Right lobe of liver (tissue), 6 donors: ENCODE results near the gene SLC37A1. TPM values are rescaled to one million over a fixed set of nuclear protein-coding genes. Genes with fewer than 3 reads are reported as not detected.

Experiments used
- ATAC-seq, 4 donors: fragments of 200-7000 bp; cut with Tn5 transposase; one replicate each; pipeline ENCODE4 v1.9.1; 2020; ENCODE audit warnings: mild to moderate bottlenecking in 4 of 4, moderate library complexity in 4 of 4
- DNase-seq, 3 donors: peaks; one replicate each; pipeline ENCODE4 v3.0.0-alpha.2; 2020
- H3K27ac ChIP-seq, 3 donors: fragments of 200-600 bp; one replicate each; pipeline ENCODE4 v1.8.0; 2022
- H3K27me3 ChIP-seq, 2 donors: fragments of 200-600 bp; one replicate each; pipeline ENCODE4 v1.8.0; 2022
- H3K36me3 ChIP-seq, 4 donors: fragments of 200-600 bp; sonication (generic) in 1 of 4; one replicate each; pipeline versions ENCODE4 v1.5.1 to v1.8.0; 2017 to 2022; ENCODE audit warnings: control low read depth in 1 of 4
- H3K4me1 ChIP-seq, 4 donors: fragments of 200-600 bp; sonication (generic) in 1 of 4; one replicate each; pipeline versions ENCODE4 v1.5.1 to v1.8.0; 2017 to 2022; ENCODE audit warnings: control low read depth in 1 of 4
- H3K4me3 ChIP-seq, 3 donors: fragments of 200-600 bp; one replicate each; pipeline ENCODE4 v1.8.0; 2022
- H3K9me3 ChIP-seq, 4 donors: fragments of 200-600 bp; sonication (generic) in 1 of 4; one replicate each; pipeline versions ENCODE4 v1.5.1 to v1.8.0; 2017 to 2022; ENCODE audit warnings: control low read depth in 1 of 4
- CTCF ChIP-seq, 4 donors: fragments of 200-600 bp in 3 of 4; fragments of 450-650 bp in 1 of 4; IDR thresholded peaks; one replicate each; pipeline versions ENCODE4 v1.5.1 to v1.8.0; 2016 to 2022; ENCODE audit warnings: antibody characterized with exemption in 4 of 4, mild to moderate bottlenecking in 2 of 4
- POLR2A ChIP-seq: fragments of 450-650 bp; IDR thresholded peaks from one replicate; pipeline ENCODE4 v1.6.1; 2017; ENCODE audit warnings: antibody characterized with exemption, mild to moderate bottlenecking
- WGBS: methylation state at CpG from one replicate; pipeline ENCODE4 v1.1.6; 2018; ENCODE audit warnings: low coverage, low lambda C conversion rate; ENCODE audit not compliant: insufficient coverage; ENCODE audit errors: missing lambda C conversion rate; 5-methylcytosine and 5-hydroxymethylcytosine counted together
- intact Hi-C, 2 donors: fragments of 100-400 bp; cut with DNase I; formaldehyde crosslinking; loops; one replicate each; pipeline versions ENCODE4 v1.11.2 to v1.14.1; 2022
- total RNA-seq, 6 experiments: library from RNA; depleted of rRNA in 2 of 6; stranded (reverse); fragments of >200 nt in 2 of 6; fragmentation: NEBNext Ultra II Directional in 3 of 6; extraction: Animal tissue kit (Norgen Biotek cat#: 25700) in 3 of 6; gene quantifications; one replicate each; pipeline versions ENCODE4 v1.1.0 to v1.2.4, GENCODE V29; 2016 to 2023
- donor health status: DM: no; HTN: yes; CAD: no.
- donor health status: DM: no; HTN: no; CAD: no.
- donor health status: DM: no; HTN: no; CAD: no.
- donor health status: DM: no; HTN: yes; CAD: no.
- donor health status: DM: no; HTN: yes; CAD: no.

The SLC37A1 gene
- total RNA-seq, 6 experiments from 2014 or later, result 2.5 to 10.8 (median 6.2) TPM

- no peak overlapping the region for H3K4me3 ChIP-seq
- DNase-seq (no peak), ATAC-seq (no peak)
- no peaks in the 10 kb centered on the region for H3K36me3 ChIP-seq
- H3K27me3 ChIP-seq, result no peaks in the 10 kb centered on the region
- H3K27ac ChIP-seq, result peak overlapping the region in 1 of 3 donors; percentile 66
- 69% methylated on average over 10 of the region's 17 CpGs for WGBS
- TF ChIP-seq CTCF (IDR thresholded peaks at IDR 0.05) (no peak), POLR2A (no peak)
- intact Hi-C loops, result loop anchor here (5.0 kb wide), 1 partner anchor 223 kb away; no protein-coding TSS in a partner anchor
- no peaks in the 10 kb centered on the region for H3K9me3 ChIP-seq
- peaks cover 0 to 10% (median 0%) of the 10 kb centered on the region in 4 donors for H3K4me1 ChIP-seq
Observed at GRCh38 chr21:42594616-42595282, 81.1 kb downstream of the SLC37A1 start.

- H3K9me3 ChIP-seq, result no peaks in the 10 kb centered on the region
- H3K4me3 ChIP-seq, result no peak overlapping the region
- TF ChIP-seq CTCF (IDR thresholded peaks at IDR 0.05) (no peak), POLR2A (no peak)
- intact Hi-C loops, result no loop called here
- peaks cover 0 to 10% (median 0%) of the 10 kb centered on the region in 4 donors for H3K4me1 ChIP-seq
- no peaks in the 10 kb centered on the region for H3K36me3 ChIP-seq
- H3K27me3 ChIP-seq, result no peaks in the 10 kb centered on the region
- WGBS, result 93% methylated on average over 8 of the region's 25 CpGs
- no peak overlapping the region for H3K27ac ChIP-seq
- ATAC-seq (no peak), DNase-seq (no peak)
Observed at GRCh38 chr21:42595283-42596187, 81.9 kb downstream of the SLC37A1 start.

GRCh38 chr21:42596657-42597056 lies 83.0 kb downstream of the SLC37A1 start:
- no peaks in the 10 kb centered on the region for H3K36me3 ChIP-seq
- H3K4me1 ChIP-seq, result peaks cover 0 to 10% (median 0%) of the 10 kb centered on the region in 4 donors
- DNase-seq, result no peak
- no peak for TF ChIP-seq POLR2A
- no peak for TF ChIP-seq CTCF (IDR thresholded peaks at IDR 0.05)
- intact Hi-C loops, result no loop called here
- no peaks in the 10 kb centered on the region for H3K27me3 ChIP-seq
- H3K9me3 ChIP-seq, result no peaks in the 10 kb centered on the region
- no peak overlapping the region for H3K27ac ChIP-seq
- no peak overlapping the region for H3K4me3 ChIP-seq
- WGBS, result 100% methylated on average over 1 of the region's 2 CpGs
- ATAC-seq, result no peak

- DNase-seq (no peak), ATAC-seq (no peak)
- Histone ChIP-seq H3K9me3 (no peaks in the 10 kb centered on the region), H3K4me1 (peaks cover 0 to 10% (median 0%) of the 10 kb centered on the region in 4 donors), H3K36me3 (no peaks in the 10 kb centered on the region), H3K4me3 (no peak overlapping the region), H3K27ac (no peak overlapping the region), H3K27me3 (no peaks in the 10 kb centered on the region)
- intact Hi-C loops, result no loop called here
- WGBS, result 88% methylated on average over 11 of the region's 11 CpGs
- no peak for TF ChIP-seq POLR2A
- TF ChIP-seq CTCF (IDR thresholded peaks at IDR 0.05), result no peak
Observed at GRCh38 chr21:42597487-42598158, 84.0 kb downstream of the SLC37A1 start.
